ENCODE data around the gene AKR1C1.
"Not testable (repeated sequence)": the region's sequence is repeated elsewhere in the genome, so short reads cannot be mapped to it uniquely, and the experiment has no call there.

The AKR1C1 gene

DNA sequence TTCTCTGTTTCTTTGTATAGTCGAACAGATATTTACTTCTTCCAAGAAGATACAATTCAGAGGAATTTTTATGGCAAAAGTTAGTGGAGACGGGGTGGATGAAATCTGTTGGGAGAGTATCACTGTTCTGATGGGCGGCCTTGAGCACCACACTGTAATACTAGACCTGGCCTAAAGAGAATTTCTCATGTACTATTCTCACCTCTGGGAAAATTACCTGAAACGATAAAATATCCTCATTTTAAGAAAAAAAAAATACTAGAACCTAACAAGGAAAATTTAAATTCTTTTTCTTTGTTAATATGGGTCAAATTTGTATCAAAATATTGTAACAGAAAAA is 570 bp downstream of the AKR1C1 start:
- intact Hi-C loops (cut with micrococcal nuclease); H3K27ac Mint-ChIP-seq; H3K4me1 Mint-ChIP-seq (ENCODE audit: low read depth); H3K36me3 Mint-ChIP-seq (ENCODE audit: low read depth); H3K9me3 Mint-ChIP-seq; H3K4me3 Mint-ChIP-seq; H3K27me3 Mint-ChIP-seq: not testable (repeated sequence)

GRCh38 chr10:4965763-4966162 is 2.5 kb downstream of the AKR1C1 start:
- H3K27ac Mint-ChIP-seq; H3K4me1 Mint-ChIP-seq (ENCODE audit: low read depth); H3K27me3 Mint-ChIP-seq; H3K36me3 Mint-ChIP-seq (ENCODE audit: low read depth); intact Hi-C loops (cut with micrococcal nuclease); H3K4me3 Mint-ChIP-seq; H3K9me3 Mint-ChIP-seq: not testable (repeated sequence)

DNA sequence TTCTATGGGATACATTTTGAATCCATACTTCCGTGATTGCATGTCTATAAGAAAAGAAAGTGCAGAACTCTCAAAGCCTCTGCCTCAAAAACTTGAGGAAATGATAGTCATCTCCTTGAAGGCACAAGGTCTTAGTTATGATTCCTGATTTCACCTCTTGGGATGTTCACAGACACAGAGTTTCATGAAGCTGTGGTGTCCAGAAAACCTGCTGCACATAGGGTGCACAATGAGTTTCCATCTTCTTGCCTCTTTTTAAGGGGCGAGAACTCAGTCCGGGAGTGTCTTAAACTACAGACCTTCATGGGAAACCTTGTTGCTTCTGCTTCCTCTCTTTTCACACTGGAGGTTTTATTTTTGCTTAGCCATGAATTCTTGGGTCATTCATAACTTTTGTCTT is 4.0 kb downstream of the AKR1C1 start:
- H3K27ac Mint-ChIP-seq; H3K4me1 Mint-ChIP-seq (ENCODE audit: low read depth); H3K9me3 Mint-ChIP-seq; intact Hi-C loops (cut with micrococcal nuclease); H3K27me3 Mint-ChIP-seq; H3K36me3 Mint-ChIP-seq (ENCODE audit: low read depth); H3K4me3 Mint-ChIP-seq: not testable (repeated sequence)

- H3K36me3 Mint-ChIP-seq (ENCODE audit: low read depth); H3K27ac Mint-ChIP-seq; intact Hi-C loops (cut with micrococcal nuclease); H3K4me1 Mint-ChIP-seq (ENCODE audit: low read depth); H3K27me3 Mint-ChIP-seq; H3K4me3 Mint-ChIP-seq; H3K9me3 Mint-ChIP-seq: not testable (repeated sequence)
Measured at GRCh38 chr10:4969289-4969688, 6.1 kb downstream of the AKR1C1 start.

- H3K27me3 Mint-ChIP-seq; H3K9me3 Mint-ChIP-seq; H3K36me3 Mint-ChIP-seq (ENCODE audit: low read depth); intact Hi-C loops (cut with micrococcal nuclease); H3K27ac Mint-ChIP-seq; H3K4me1 Mint-ChIP-seq (ENCODE audit: low read depth); H3K4me3 Mint-ChIP-seq: not testable (repeated sequence)
Measured at GRCh38 chr10:4970362-4970761, 7.1 kb downstream of the AKR1C1 start.

GRCh38 chr10:4972369-4973142 is 9.3 kb downstream of the AKR1C1 start:
- H3K9me3 Mint-ChIP-seq; H3K4me3 Mint-ChIP-seq; H3K27me3 Mint-ChIP-seq; H3K36me3 Mint-ChIP-seq (ENCODE audit: low read depth); H3K27ac Mint-ChIP-seq; intact Hi-C loops (cut with micrococcal nuclease); H3K4me1 Mint-ChIP-seq (ENCODE audit: low read depth): not testable (repeated sequence)

DNA sequence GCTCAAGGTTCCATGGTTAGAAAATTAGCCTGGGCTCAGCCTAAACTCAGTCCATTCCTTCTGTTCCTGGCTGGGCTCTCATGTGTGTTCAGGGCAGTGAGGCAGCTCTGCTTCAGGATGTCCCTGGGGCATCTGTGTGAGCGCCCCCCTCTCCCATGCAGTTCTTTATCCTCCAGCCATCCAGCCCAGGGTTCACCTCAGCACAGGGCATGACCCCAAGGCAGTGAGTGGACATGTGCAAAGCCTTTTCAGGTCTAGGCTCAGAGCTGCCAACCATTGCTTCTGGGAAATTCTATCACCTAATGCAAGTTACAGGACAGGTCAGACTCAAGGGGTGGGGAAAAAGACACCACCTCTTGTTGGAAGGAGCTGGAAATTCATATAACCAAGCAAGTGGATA is 10.1 kb downstream of the AKR1C1 start:
- H3K27me3 Mint-ChIP-seq; H3K4me3 Mint-ChIP-seq; H3K4me1 Mint-ChIP-seq (ENCODE audit: low read depth); H3K36me3 Mint-ChIP-seq (ENCODE audit: low read depth); H3K27ac Mint-ChIP-seq; intact Hi-C loops (cut with micrococcal nuclease); H3K9me3 Mint-ChIP-seq: not testable (repeated sequence)

- H3K4me1 Mint-ChIP-seq (ENCODE audit: low read depth); H3K27me3 Mint-ChIP-seq; intact Hi-C loops (cut with micrococcal nuclease); H3K36me3 Mint-ChIP-seq (ENCODE audit: low read depth); H3K9me3 Mint-ChIP-seq; H3K4me3 Mint-ChIP-seq; H3K27ac Mint-ChIP-seq: not testable (repeated sequence)
Measured at GRCh38 chr10:4974400-4974799, 11.2 kb downstream of the AKR1C1 start.

DNA sequence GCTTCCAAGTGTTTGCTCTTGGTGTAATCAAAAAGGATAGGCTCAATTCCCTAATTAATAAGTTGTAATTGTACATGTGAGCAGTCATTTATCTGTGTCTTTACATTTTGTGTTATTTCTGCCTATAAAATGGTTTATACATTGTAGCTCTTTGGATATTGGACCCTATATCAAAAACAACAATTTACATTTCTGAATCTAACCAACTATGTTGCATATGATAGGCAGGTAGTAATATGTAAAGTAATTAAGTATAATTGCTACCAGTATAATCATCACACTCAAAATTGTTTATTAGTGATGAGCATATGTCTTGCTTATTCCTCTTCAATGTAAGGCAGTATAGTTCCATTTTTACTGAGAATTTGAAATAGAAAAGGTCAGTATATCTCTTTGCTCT is 13.8 kb downstream of the AKR1C1 start:
- intact Hi-C loops (cut with micrococcal nuclease), result no loop called here
- no peaks in the 10 kb centered on the region for H3K36me3 Mint-ChIP-seq (ENCODE audit: low read depth)
- no peak overlapping the region for H3K27ac Mint-ChIP-seq
- H3K27me3 Mint-ChIP-seq, result no peaks in the 10 kb centered on the region
- H3K4me1 Mint-ChIP-seq (ENCODE audit: low read depth), result no peaks in the 10 kb centered on the region
- no peaks in the 10 kb centered on the region for H3K9me3 Mint-ChIP-seq
- no peak overlapping the region for H3K4me3 Mint-ChIP-seq

DNA sequence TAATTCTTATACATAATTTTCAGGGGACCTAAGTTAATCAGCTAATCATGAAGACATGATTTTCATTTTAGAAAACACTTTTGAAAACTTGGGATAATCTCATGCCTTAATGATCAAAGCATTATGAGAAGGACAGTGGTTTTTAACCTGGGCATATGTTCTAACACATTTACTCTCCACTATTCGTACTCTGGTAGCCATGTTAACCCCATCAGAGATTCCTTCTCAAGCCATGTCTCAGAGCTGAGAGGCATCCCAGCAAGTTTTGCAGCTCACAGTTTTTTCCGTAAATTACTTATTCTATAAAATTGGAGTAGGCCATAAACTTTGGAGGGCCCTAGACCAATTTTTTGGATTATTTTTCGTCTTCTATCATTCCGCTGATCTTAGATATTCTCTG is 15.7 kb downstream of the AKR1C1 start:
- Mint-ChIP-seq H3K4me3 (no peak overlapping the region), H3K27ac (no peak overlapping the region), H3K4me1 (ENCODE audit: low read depth) (no peaks in the 10 kb centered on the region), H3K9me3 (no peaks in the 10 kb centered on the region), H3K36me3 (ENCODE audit: low read depth) (no peaks in the 10 kb centered on the region), H3K27me3 (no peaks in the 10 kb centered on the region)
- intact Hi-C loops (cut with micrococcal nuclease), result no loop called here

DNA sequence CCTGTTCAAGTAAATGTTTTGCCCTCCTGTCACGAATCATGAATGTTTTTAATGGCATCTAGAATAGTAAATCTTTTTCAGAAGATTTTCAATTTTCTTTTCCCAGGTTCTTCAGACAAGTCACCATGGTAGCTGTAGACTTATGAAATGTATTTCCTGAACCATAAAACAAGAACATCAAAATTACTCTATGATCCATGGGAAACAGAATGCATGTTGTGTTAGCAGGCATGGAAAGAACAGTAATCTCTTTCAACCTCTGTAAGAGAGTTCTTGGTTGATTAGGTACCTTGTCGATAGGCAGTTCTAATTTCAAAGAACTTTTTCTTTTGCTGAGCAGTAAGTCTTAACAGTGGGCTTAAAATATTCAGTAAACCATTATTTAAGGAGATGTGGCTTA is 17.6 kb downstream of the AKR1C1 start:
- Mint-ChIP-seq H3K36me3 (ENCODE audit: low read depth) (no peaks in the 10 kb centered on the region), H3K27me3 (no peaks in the 10 kb centered on the region), H3K27ac (no peak overlapping the region), H3K4me1 (ENCODE audit: low read depth) (no peaks in the 10 kb centered on the region), H3K9me3 (no peaks in the 10 kb centered on the region), H3K4me3 (no peak overlapping the region)
- intact Hi-C loops (cut with micrococcal nuclease), result no loop called here

- Mint-ChIP-seq H3K4me1 (ENCODE audit: low read depth) (no peaks in the 10 kb centered on the region), H3K9me3 (no peaks in the 10 kb centered on the region), H3K36me3 (ENCODE audit: low read depth) (no peaks in the 10 kb centered on the region), H3K27me3 (no peaks in the 10 kb centered on the region), H3K27ac (no peak overlapping the region), H3K4me3 (no peak overlapping the region)
- intact Hi-C loops (cut with micrococcal nuclease), result no loop called here
Measured at GRCh38 chr10:4981722-4982471, 18.7 kb downstream of the AKR1C1 start.

DNA sequence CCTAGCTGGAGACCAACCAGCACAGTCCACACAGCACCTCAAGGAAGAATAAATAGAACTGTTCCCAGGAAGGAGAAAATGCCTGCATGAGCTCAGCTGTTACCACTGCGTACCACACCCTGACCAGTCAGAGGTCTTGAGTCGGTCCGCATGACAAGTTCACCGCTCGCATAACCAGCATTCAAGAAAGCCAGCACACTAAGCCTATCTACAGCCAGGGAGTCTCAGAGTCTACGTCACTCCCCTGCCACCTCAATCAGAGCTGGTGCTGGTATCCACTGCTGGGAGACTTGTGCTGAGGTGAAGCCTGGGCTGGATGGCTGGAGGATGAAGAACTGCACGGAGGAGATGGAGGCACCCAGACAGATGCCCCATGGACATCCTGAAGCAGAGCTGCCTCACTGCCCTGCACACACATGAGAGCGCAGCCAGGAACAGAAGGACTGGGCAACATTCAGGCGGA is 19.6 kb downstream of the AKR1C1 start:
- H3K36me3 Mint-ChIP-seq (ENCODE audit: low read depth), result no peaks in the 10 kb centered on the region
- no peaks in the 10 kb centered on the region for H3K27me3 Mint-ChIP-seq
- no peaks in the 10 kb centered on the region for H3K4me1 Mint-ChIP-seq (ENCODE audit: low read depth)
- H3K27ac Mint-ChIP-seq, result no peak overlapping the region
- H3K4me3 Mint-ChIP-seq, result no peak overlapping the region
- H3K9me3 Mint-ChIP-seq, result no peaks in the 10 kb centered on the region
- intact Hi-C loops (cut with micrococcal nuclease), result no loop called here

DNA sequence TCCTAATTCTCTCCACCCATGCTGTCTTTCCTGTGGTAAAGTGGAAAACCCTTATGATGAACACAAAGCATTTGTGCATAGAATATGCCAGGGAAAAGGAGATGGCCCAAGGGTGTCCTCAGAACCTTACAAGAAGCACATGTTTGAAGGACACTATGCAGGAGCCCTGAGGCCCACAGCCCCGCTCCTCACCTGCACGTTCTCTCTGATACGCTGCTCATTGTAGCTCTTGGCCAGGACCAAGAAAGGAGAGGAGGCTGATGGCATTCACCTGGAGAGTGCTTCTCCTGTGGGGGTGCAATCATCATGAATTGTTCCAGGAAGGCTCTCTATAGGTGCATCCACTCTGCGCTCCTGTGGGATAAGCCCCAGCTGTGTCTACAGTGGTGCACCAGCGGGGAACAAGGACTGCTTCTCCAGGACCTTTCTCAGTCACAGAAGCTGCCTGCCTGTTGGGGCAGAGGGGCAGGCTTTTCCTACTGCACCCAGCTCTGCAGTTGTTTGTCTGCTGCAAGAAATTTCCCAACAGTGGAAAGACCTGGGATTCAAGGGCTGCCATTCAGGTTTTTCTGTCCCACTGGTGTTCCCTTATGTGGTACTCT is 20.5 kb downstream of the AKR1C1 start:
- Mint-ChIP-seq H3K4me1 (ENCODE audit: low read depth) (no peaks in the 10 kb centered on the region), H3K27ac (no peak overlapping the region), H3K36me3 (ENCODE audit: low read depth) (no peaks in the 10 kb centered on the region), H3K4me3 (no peak overlapping the region), H3K27me3 (no peaks in the 10 kb centered on the region), H3K9me3 (no peaks in the 10 kb centered on the region)
- intact Hi-C loops (cut with micrococcal nuclease), result no loop called here

DNA sequence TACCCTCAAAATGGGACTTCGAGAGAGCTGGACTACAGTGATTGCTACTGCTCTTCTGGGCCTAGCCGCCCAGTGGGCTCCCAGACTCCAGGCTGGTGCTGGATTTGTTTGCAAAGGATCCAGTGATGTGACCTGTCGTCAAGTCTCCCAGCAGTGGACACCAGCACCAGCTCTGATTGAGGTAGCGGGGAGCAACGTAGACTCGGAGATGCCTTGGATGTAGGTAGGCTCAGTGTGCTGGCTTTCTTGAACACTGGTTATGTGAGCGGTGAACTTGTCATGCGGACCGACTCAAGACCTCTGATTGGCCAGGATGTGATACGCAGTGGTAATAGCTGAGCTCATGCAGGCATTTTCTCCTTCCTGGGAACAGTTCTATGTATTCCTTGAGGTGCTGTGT is 21.0 kb downstream of the AKR1C1 start:
- Mint-ChIP-seq H3K27ac (no peak overlapping the region), H3K27me3 (no peaks in the 10 kb centered on the region), H3K4me1 (ENCODE audit: low read depth) (no peaks in the 10 kb centered on the region), H3K36me3 (ENCODE audit: low read depth) (no peaks in the 10 kb centered on the region), H3K9me3 (no peaks in the 10 kb centered on the region), H3K4me3 (no peak overlapping the region)
- intact Hi-C loops (cut with micrococcal nuclease), result no loop called here

Measured in dendritic cell treated with granulocyte-macrophage colony-stimulating factor and Interleukin-4, amounts not matched to agents 40 ng/mL and 50 ng/mL, for 4 days (primary cell).